HG03159 (cell line): Measurements from ENCODE around the gene SLC1A7.

ENCODE experiments used
- ATAC-seq: cut with Tn5 transposase; IDR thresholded peaks from one replicate; pipeline ENCODE4 v1.9.1; 2021; ENCODE audit warnings: mild to moderate bottlenecking, moderate library complexity; ENCODE audit not compliant: unreplicated experiment

SLC1A7 gene

GRCh38 chr1:53078333-53079101 is 63.9 kb downstream of the SLC1A7 start:
- no peak for ATAC-seq

- no peak for ATAC-seq
Observed at GRCh38 chr1:53077599-53077965, 64.9 kb downstream of the SLC1A7 start.

- ATAC-seq = no peak
Observed at GRCh38 chr1:53076721-53077598, 65.5 kb downstream of the SLC1A7 start.

GRCh38 chr1:53076165-53076564 is 66.3 kb downstream of the SLC1A7 start:
- no peak for ATAC-seq

- no peak for ATAC-seq
Observed at GRCh38 chr1:53075761-53076163, 66.7 kb downstream of the SLC1A7 start.

GRCh38 chr1:53075206-53075605 is 67.2 kb downstream of the SLC1A7 start:
- ATAC-seq = no peak

- ATAC-seq = no peak
Observed at GRCh38 chr1:53074313-53075154, 67.9 kb downstream of the SLC1A7 start.

GRCh38 chr1:53073868-53074311 is 68.5 kb downstream of the SLC1A7 start:
- no peak for ATAC-seq

GRCh38 chr1:53073287-53073686 is 69.2 kb downstream of the SLC1A7 start:
- ATAC-seq = no peak

- no peak for ATAC-seq
Observed at GRCh38 chr1:53071915-53072314, 70.5 kb downstream of the SLC1A7 start.

GRCh38 chr1:53071167-53071865 is 71.1 kb downstream of the SLC1A7 start:
- no peak for ATAC-seq

- ATAC-seq = no peak
Observed at GRCh38 chr1:53070621-53071020, 71.8 kb downstream of the SLC1A7 start.

- no peak for ATAC-seq
Observed at GRCh38 chr1:53069663-53070327, 72.6 kb downstream of the SLC1A7 start.

- ATAC-seq = no peak
Observed at GRCh38 chr1:53069265-53069662, 73.2 kb downstream of the SLC1A7 start.

GRCh38 chr1:53068314-53069099 is 73.9 kb downstream of the SLC1A7 start:
- ATAC-seq = no peak

- no peak for ATAC-seq
Observed at GRCh38 chr1:53067886-53068285, 74.6 kb downstream of the SLC1A7 start.

GRCh38 chr1:53066891-53067738 is 75.3 kb downstream of the SLC1A7 start:
- no peak for ATAC-seq

- ATAC-seq = no peak
Observed at GRCh38 chr1:53066488-53066887, 76.0 kb downstream of the SLC1A7 start.
